ENCODE results near the gene ELL2. TPM values are rescaled to one million over a fixed set of nuclear protein-coding genes. Genes with fewer than 3 reads are reported as not detected.

Gene ELL2
- polyA plus RNA-seq, 3 donors: 3.1 to 8.1 (median 5.8) TPM

DNA sequence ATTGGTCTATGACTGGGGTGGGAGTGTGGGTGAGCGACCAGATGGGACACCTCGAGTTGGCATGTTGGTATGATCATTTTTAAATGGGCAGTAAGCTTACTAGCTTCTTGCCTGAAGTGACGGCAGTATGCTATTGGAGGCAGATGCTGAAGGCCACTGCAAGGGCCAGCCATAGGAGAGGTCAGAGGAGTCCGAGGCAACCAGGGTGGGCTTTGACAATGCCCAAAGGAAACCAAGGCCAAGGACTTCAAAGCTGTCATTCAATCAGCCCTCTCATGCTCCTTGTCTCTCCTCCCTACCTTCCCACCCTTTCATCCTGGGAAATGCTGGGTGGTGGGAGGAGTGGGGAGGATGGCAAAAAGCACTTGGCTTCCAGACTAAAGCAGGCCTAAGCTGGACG is 82.0 kb downstream of the ELL2 start:
- TF ChIP-seq, protein P1, sequence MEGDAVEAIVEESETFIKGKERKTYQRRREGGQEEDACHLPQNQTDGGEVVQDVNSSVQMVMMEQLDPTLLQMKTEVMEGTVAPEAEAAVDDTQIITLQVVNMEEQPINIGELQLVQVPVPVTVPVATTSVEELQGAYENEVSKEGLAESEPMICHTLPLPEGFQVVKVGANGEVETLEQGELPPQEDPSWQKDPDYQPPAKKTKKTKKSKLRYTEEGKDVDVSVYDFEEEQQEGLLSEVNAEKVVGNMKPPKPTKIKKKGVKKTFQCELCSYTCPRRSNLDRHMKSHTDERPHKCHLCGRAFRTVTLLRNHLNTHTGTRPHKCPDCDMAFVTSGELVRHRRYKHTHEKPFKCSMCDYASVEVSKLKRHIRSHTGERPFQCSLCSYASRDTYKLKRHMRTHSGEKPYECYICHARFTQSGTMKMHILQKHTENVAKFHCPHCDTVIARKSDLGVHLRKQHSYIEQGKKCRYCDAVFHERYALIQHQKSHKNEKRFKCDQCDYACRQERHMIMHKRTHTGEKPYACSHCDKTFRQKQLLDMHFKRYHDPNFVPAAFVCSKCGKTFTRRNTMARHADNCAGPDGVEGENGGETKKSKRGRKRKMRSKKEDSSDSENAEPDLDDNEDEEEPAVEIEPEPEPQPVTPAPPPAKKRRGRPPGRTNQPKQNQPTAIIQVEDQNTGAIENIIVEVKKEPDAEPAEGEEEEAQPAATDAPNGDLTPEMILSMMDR (IDR thresholded peaks at IDR 0.05): no peak
- Histone ChIP-seq H2AFZ (ENCODE audit: insufficient read depth, low read depth, low read length, poor library complexity, severe bottlenecking) (no peak overlapping the region), H3K4me2 (replicated peaks; ENCODE audit: extremely low read depth, low read length, poor library complexity, severe bottlenecking) (no peak overlapping the region), H3K79me2 (ENCODE audit: insufficient read depth, low read length) (no peaks in the 10 kb centered on the region), H3K36me3 (replicated peaks in 1 of 2; ENCODE audit: control insufficient read depth in 1 of 2, insufficient read depth in 2 of 2, low read length in 2 of 2) (no peaks in the 10 kb centered on the region), H4K20me1 (ENCODE audit: insufficient read depth, low read length) (no peaks in the 10 kb centered on the region), H3K9me3 (replicated peaks in 1 of 2; ENCODE audit: control insufficient read depth in 1 of 2, insufficient read depth in 1 of 2, low read length in 2 of 2) (no peaks in the 10 kb centered on the region), H3K27me3 (ENCODE audit: control insufficient read depth in 2 of 2, insufficient read depth in 2 of 2, low read length in 2 of 2) (no peaks in the 10 kb centered on the region), H3K4me1 (ENCODE audit: control insufficient read depth in 1 of 2, insufficient read depth in 2 of 2, low read length in 2 of 2) (peaks cover 6 to 9% of the 10 kb centered on the region in 2 donors), H3K4me3 (replicated peaks in 1 of 3; ENCODE audit: low read depth in 2 of 3, low read length in 3 of 3) (no peak overlapping the region), H3K27ac (ENCODE audit: low read depth in 1 of 2, low read length in 2 of 2) (no peak overlapping the region), H3K9ac (ENCODE audit: insufficient read depth, low read length, poor library complexity, severe bottlenecking) (no peak overlapping the region)
- no peak overlapping the region for H3K4me3 Mint-ChIP-seq
- H3K36me3 Mint-ChIP-seq: no peaks in the 10 kb centered on the region
- no peaks in the 10 kb centered on the region for H3K9me3 Mint-ChIP-seq
- peaks cover 0 to 2% (median 2%) of the 10 kb centered on the region in 3 donors for H3K27me3 Mint-ChIP-seq (ENCODE audit: low read depth in 3 of 3)
- intact Hi-C loops (cut with micrococcal nuclease): loop anchor here in 1 of 2 donors (5.0 kb wide), 1 partner anchor 38 kb away; no protein-coding TSS in a partner anchor
- WGBS (ENCODE audit: insufficient coverage): 96% methylated on average over 4 of the region's 5 CpGs
- H3K4me1 Mint-ChIP-seq: peaks cover 14% of the 10 kb centered on the region
- H3K27ac Mint-ChIP-seq: no peak overlapping the region
- DNase-seq: no peak

DNA sequence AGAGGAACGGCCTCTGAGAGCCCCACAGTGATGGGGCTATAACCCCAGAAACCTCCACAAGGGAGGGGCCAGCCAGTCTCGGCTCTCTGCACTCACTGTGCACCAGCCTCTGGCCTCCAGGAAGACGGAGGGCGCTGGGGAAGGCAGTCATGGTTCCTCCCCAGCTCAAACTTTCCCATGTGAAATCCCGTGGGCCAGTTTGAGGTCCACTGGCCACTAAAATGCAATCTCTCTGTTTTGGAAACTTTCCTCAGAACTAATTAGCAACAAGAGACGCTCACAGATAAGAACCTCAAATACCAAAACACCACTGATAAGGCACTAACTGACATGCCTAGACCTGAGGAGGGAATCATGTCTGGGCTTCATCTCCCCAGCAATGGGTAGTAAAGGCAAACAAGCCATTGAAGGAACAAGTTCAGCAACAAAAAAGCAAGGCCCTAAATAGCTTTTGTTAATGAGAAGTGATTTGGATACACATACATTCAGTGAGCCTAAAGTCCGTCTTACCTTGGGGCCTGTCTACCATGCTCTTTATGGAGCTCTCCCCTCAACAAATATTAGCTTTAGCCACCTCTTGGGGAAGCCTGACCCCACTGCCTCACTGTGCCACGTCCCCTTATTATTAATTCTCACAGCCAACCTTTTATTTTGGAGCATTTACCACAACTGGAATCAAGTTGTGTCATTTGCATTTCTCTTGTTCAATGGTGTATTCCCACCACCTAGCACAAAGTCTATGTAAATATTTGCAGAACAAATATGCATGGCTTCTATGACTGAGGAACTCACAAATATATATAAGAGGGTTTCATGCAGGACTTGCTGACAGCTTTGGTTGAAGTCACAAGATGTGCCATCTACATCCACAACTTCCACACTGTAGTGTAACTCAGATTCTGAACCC is 83.0 kb downstream of the ELL2 start:
- Histone ChIP-seq H2AFZ (ENCODE audit: insufficient read depth, low read depth, low read length, poor library complexity, severe bottlenecking) (no peak overlapping the region), H3K4me1 (ENCODE audit: control insufficient read depth in 1 of 2, insufficient read depth in 2 of 2, low read length in 2 of 2) (peaks cover 7 to 9% of the 10 kb centered on the region in 2 donors), H4K20me1 (ENCODE audit: insufficient read depth, low read length) (no peaks in the 10 kb centered on the region), H3K27me3 (ENCODE audit: control insufficient read depth in 2 of 2, insufficient read depth in 2 of 2, low read length in 2 of 2) (no peaks in the 10 kb centered on the region), H3K9me3 (replicated peaks in 1 of 2; ENCODE audit: control insufficient read depth in 1 of 2, insufficient read depth in 1 of 2, low read length in 2 of 2) (no peaks in the 10 kb centered on the region), H3K27ac (ENCODE audit: low read depth in 1 of 2, low read length in 2 of 2) (no peak overlapping the region), H3K36me3 (replicated peaks in 1 of 2; ENCODE audit: control insufficient read depth in 1 of 2, insufficient read depth in 2 of 2, low read length in 2 of 2) (no peaks in the 10 kb centered on the region), H3K79me2 (ENCODE audit: insufficient read depth, low read length) (no peaks in the 10 kb centered on the region), H3K4me2 (replicated peaks; ENCODE audit: extremely low read depth, low read length, poor library complexity, severe bottlenecking) (no peak overlapping the region), H3K4me3 (replicated peaks in 1 of 3; ENCODE audit: low read depth in 2 of 3, low read length in 3 of 3) (no peak overlapping the region), H3K9ac (ENCODE audit: insufficient read depth, low read length, poor library complexity, severe bottlenecking) (no peak overlapping the region)
- 93% methylated on average over 5 of the region's 8 CpGs for WGBS (ENCODE audit: insufficient coverage)
- Mint-ChIP-seq H3K36me3 (no peaks in the 10 kb centered on the region), H3K4me3 (no peak overlapping the region), H3K9me3 (no peaks in the 10 kb centered on the region), H3K27me3 (ENCODE audit: low read depth in 3 of 3) (peaks cover 0 to 2% (median 2%) of the 10 kb centered on the region in 3 donors), H3K27ac (peak overlapping the region in 1 of 7 donors; percentile 64), H3K4me1 (peaks cover 13% of the 10 kb centered on the region)
- TF ChIP-seq, protein P1 (IDR thresholded peaks at IDR 0.05): no peak
- DNase-seq: no peak
- intact Hi-C loops (cut with micrococcal nuclease): loop anchor here in 1 of 2 donors (5.0 kb wide), 1 partner anchor 39 kb away; no protein-coding TSS in a partner anchor
